ENCODE results near the gene CREBBP.
A peak's percentile ranks its signal among the peaks of the same experiment; 100 is the strongest.

Gene CREBBP

DNA sequence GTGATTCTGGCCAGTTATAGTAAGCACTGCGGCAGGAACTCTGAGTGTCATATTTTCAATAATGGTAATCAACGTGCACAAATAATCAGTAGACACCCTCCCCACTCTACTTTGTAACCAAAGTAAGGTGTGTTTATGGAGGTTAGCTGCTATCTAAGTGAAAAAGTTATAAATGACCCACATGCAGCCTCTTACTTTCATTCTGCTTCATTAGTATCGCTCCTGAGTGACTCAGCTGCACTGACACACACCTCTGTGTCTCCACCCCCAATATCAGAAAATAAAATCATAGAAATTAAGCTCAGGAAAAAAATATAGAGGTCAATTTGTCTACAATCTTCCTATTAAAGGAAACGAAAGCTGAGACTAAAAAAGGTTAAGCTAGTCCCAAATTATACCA, 99.1 kb downstream of the CREBBP start:
- TF ChIP-seq, protein P1, sequence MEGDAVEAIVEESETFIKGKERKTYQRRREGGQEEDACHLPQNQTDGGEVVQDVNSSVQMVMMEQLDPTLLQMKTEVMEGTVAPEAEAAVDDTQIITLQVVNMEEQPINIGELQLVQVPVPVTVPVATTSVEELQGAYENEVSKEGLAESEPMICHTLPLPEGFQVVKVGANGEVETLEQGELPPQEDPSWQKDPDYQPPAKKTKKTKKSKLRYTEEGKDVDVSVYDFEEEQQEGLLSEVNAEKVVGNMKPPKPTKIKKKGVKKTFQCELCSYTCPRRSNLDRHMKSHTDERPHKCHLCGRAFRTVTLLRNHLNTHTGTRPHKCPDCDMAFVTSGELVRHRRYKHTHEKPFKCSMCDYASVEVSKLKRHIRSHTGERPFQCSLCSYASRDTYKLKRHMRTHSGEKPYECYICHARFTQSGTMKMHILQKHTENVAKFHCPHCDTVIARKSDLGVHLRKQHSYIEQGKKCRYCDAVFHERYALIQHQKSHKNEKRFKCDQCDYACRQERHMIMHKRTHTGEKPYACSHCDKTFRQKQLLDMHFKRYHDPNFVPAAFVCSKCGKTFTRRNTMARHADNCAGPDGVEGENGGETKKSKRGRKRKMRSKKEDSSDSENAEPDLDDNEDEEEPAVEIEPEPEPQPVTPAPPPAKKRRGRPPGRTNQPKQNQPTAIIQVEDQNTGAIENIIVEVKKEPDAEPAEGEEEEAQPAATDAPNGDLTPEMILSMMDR (IDR thresholded peaks at IDR 0.05) = no peak
- Histone ChIP-seq H3K4me1 (no peaks in the 10 kb centered on the region), H3K36me3 (peaks cover 37 to 75% (median 70%) of the 10 kb centered on the region in 3 donors), H3K27me3 (no peaks in the 10 kb centered on the region), H3K4me3 (no peak overlapping the region), H3K27ac (no peak overlapping the region), H3K9me3 (no peaks in the 10 kb centered on the region)
- no peak for DNase-seq
- intact Hi-C loops (cut with DNase I; ENCODE audit: low total_unique reads) = no loop called here

DNA sequence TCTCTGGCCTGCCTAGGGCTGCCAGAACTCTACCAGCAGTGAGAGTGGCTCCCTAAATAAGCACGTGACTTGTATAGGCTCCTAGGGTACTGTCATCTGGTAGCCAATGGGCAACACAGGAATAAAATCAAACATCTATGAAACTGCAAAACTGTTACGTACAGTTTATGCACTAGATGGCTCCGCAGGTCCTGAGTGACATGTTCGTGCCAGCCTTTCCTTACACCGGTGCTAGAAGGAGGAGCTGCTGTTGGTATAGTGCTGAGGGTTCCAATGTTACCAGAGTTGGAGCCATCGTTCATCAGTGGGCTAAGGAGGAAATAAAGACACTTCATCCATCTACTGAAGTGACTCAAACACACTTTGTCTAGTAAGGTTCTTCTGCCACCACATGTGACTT, 99.9 kb downstream of the CREBBP start:
- no peaks in the 10 kb centered on the region for H3K9me3 ChIP-seq
- H3K27ac ChIP-seq = no peak overlapping the region
- intact Hi-C loops (cut with DNase I; ENCODE audit: low total_unique reads) = no loop called here
- TF ChIP-seq, protein P1 (IDR thresholded peaks at IDR 0.05) = no peak
- H3K4me1 ChIP-seq = no peaks in the 10 kb centered on the region
- no peak overlapping the region for H3K4me3 ChIP-seq
- H3K36me3 ChIP-seq = peaks cover 42 to 79% (median 78%) of the 10 kb centered on the region in 3 donors
- H3K27me3 ChIP-seq = no peaks in the 10 kb centered on the region
- DNase-seq = no peak

DNA sequence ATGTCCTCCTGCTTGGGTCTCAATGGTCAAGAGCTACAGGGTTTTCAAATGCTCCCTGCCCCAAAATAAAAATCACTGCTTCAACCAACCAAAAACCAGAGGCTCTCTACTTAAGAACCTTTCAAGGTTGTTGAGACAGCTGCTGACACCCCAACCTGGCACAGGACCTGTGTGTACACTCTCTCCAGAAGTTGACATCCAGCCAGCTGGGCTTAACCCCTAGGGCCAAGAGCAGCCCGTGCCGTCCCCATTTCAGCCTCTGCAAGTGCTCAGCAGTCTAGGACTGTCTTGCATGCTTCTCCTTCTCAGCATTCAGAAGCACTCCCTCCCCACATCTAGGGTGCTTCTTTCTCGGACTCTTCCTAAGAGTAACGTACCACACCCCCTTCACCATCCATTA, 104.2 kb downstream of the CREBBP start:
- intact Hi-C loops (cut with DNase I; ENCODE audit: low total_unique reads) = no loop called here
- no peaks in the 10 kb centered on the region for H3K27me3 ChIP-seq
- TF ChIP-seq, protein P1 (IDR thresholded peaks at IDR 0.05) = no peak
- DNase-seq = no peak
- H3K4me1 ChIP-seq = peaks cover 0 to 29% (median 9%) of the 10 kb centered on the region in 4 donors
- no peak overlapping the region for H3K4me3 ChIP-seq
- peaks cover 44 to 85% (median 74%) of the 10 kb centered on the region in 3 donors for H3K36me3 ChIP-seq
- no peak overlapping the region for H3K27ac ChIP-seq
- H3K9me3 ChIP-seq = no peaks in the 10 kb centered on the region

DNA sequence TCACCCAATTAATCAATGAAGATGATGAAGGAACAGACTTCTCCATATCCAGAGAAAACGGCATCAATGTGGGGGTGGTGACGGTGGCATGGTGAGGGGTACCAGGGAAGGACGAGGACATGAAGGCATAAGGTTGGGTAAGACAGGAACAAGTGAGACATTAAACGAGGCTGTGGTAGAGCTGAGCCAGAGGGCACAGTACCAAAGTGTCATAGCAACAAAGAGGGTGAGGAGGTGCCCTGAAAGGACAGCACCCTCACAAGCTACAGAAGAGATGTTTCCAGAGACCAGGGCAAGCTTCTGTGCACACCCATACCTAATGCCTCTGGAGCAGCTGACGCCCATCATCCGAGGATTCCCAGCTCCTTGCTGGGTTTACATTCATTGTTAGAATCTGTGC, 105.7 kb downstream of the CREBBP start:
- DNase-seq = no peak
- TF ChIP-seq, protein P1 (IDR thresholded peaks at IDR 0.05) = no peak

DNA sequence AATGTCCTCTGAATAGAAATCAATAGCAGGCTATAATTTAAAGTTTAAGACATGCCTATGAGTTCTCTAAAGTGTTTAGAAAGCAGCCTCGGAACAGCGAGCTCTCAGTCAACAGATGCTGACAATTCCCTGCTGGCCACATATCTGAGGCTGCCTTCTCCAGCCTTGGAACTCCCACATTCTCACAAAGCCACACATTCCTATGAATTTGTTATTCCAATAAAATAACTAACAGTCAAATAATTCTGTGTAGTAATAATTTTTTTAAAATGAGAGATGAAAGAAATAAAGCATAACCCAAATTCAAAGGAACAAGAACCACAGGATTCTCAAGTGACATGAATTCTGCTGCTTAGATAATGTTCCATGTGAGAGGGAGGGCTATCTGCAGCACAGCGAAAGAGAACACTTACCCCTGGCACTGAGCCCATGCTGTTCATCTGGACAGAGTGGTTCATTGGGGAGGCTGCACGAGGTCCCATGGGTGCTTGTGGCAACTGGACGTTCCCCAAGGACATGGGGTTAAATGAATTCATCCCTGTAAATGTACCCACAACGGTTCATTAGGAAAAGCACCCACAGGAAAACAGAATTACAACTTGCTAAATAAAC, 106.3 kb downstream of the CREBBP start:
- no peak overlapping the region for H3K4me3 ChIP-seq
- DNase-seq = no peak

More for the DNA sequence above, 105.7 kb downstream of the CREBBP start:
- Histone ChIP-seq H3K27me3 (no peaks in the 10 kb centered on the region), H3K9me3 (no peaks in the 10 kb centered on the region), H3K27ac (peak overlapping the region in 1 of 2 donors; percentile 25), H3K36me3 (peaks cover 49 to 85% (median 76%) of the 10 kb centered on the region in 3 donors), H3K4me3 (no peak overlapping the region), H3K4me1 (peaks cover 0 to 33% (median 9%) of the 10 kb centered on the region in 4 donors)
- intact Hi-C loops (cut with DNase I; ENCODE audit: low total_unique reads) = no loop called here

More for the DNA sequence above, 106.3 kb downstream of the CREBBP start:
- intact Hi-C loops (cut with DNase I; ENCODE audit: low total_unique reads) = no loop called here
- peaks cover 0 to 33% (median 9%) of the 10 kb centered on the region in 4 donors for H3K4me1 ChIP-seq
- H3K27ac ChIP-seq = peak overlapping the region in 1 of 2 donors; percentile 25
- TF ChIP-seq, protein P1 (IDR thresholded peaks at IDR 0.05) = no peak
- H3K36me3 ChIP-seq = peaks cover 50 to 85% (median 76%) of the 10 kb centered on the region in 3 donors
- H3K9me3 ChIP-seq = no peaks in the 10 kb centered on the region
- no peaks in the 10 kb centered on the region for H3K27me3 ChIP-seq
